HEK293 (cell line): Measurements from ENCODE around the gene TEP1.

Source experiments
- CTCF ChIA-PET: fragments of 350-600 bp; formaldehyde crosslinking; extraction: SDS; loops from one replicate; lab custom pipeline; 2021; ENCODE audit warnings: antibody characterized with exemption; lab: Yijun Ruan, JAX
- POLR2A ChIA-PET: fragments of 300-600 bp; formaldehyde crosslinking; extraction: SDS; loops from one replicate; lab custom pipeline; 2020; ENCODE audit warnings: antibody characterized with exemption, inconsistent platforms; lab: Yijun Ruan, JAX
- H3K27ac ChIP-seq: fragments of 200-500 bp; sonication (Bioruptor generic); 2 replicates; pipeline ENCODE4 v1.5.1; 2014; ENCODE audit warnings: low read depth, low read length, control low read depth, inconsistent platforms; ENCODE audit errors: extremely low read depth
- H3K36me3 ChIP-seq, 2 experiments: fragments of 200-500 bp in 1 of 2; sonication (Bioruptor generic) in 1 of 2; 1 replicate in 1 of 2; 2 replicates in 1 of 2; pipeline ENCODE4 v1.5.1; 2014 to 2017; ENCODE audit warnings: inconsistent platforms in 2 of 2, low read length in 2 of 2; ENCODE audit not compliant: control insufficient read depth in 2 of 2, insufficient read depth in 1 of 2
- H3K4me1 ChIP-seq: fragments of 200-500 bp; sonication (Bioruptor generic); 2 replicates; pipeline ENCODE4 v1.5.1; 2014; ENCODE audit warnings: mild to moderate bottlenecking, low read length, inconsistent platforms; ENCODE audit not compliant: control insufficient read depth, insufficient read depth
- H3K4me3 ChIP-seq: 2 replicates; pipeline ENCODE4 v1.5.1; 2011; ENCODE audit warnings: low read depth, mild to moderate bottlenecking, control low read depth, low read length, moderate library complexity
- H3K9me3 ChIP-seq: fragments of 200-500 bp; sonication (Bioruptor generic); 2 replicates; pipeline ENCODE4 v1.5.1; 2014; ENCODE audit warnings: low read depth, low read length, inconsistent platforms; ENCODE audit not compliant: control insufficient read depth, insufficient read depth
- AEBP2 ChIP-seq: fragments of 450-650 bp; formaldehyde crosslinking; IDR thresholded peaks from 2 replicates; pipeline ENCODE4 v1.5.1; 2016; ENCODE audit warnings: missing biosample characterization, missing genetic modification characterization, borderline replicate concordance
- KLF7 ChIP-seq: fragments of 450-650 bp; formaldehyde crosslinking; IDR thresholded peaks from 2 replicates; pipeline ENCODE4 v1.5.1; 2016; ENCODE audit warnings: missing biosample characterization, missing genetic modification characterization, borderline replicate concordance
- MYNN ChIP-seq: fragments of 450-650 bp; formaldehyde crosslinking; IDR thresholded peaks from 2 replicates; pipeline ENCODE4 v1.5.1; 2016; ENCODE audit warnings: missing biosample characterization, missing genetic modification characterization, borderline replicate concordance
- ZBTB20 ChIP-seq: fragments of 450-650 bp; formaldehyde crosslinking; IDR thresholded peaks from 2 replicates; pipeline ENCODE4 v1.5.1; 2016; ENCODE audit warnings: missing biosample characterization, missing genetic modification characterization
- ZNF146 ChIP-seq: fragments of 450-650 bp; formaldehyde crosslinking; IDR thresholded peaks from 2 replicates; pipeline ENCODE4 v1.5.1; 2016; ENCODE audit warnings: missing biosample characterization, missing genetic modification characterization
- ZNF148 ChIP-seq: fragments of 450-650 bp; formaldehyde crosslinking; IDR thresholded peaks from 2 replicates; pipeline ENCODE4 v1.5.0; 2017; ENCODE audit warnings: missing biosample characterization, missing genetic modification characterization, borderline replicate concordance
- ZNF2 ChIP-seq: fragments of 450-650 bp; formaldehyde crosslinking; IDR thresholded peaks from 2 replicates; pipeline ENCODE4 v1.5.1; 2016; ENCODE audit warnings: missing biosample characterization, missing genetic modification characterization
- ZNF274 ChIP-seq, 2 experiments: fragments of 200-500 bp in 1 of 2; fragments of 450-650 bp in 1 of 2; sonication (Bioruptor generic) in 1 of 2; formaldehyde crosslinking in 1 of 2; IDR thresholded peaks; 2 replicates each; pipeline versions ENCODE4 v1.5.1 to v1.6.1; 2014 to 2016; ENCODE audit warnings: borderline replicate concordance in 1 of 2, inconsistent platforms in 1 of 2, low read length in 1 of 2, missing biosample characterization in 1 of 2, missing genetic modification characterization in 1 of 2
- ZNF366 ChIP-seq: fragments of 450-650 bp; formaldehyde crosslinking; conservative IDR thresholded peaks from 2 replicates; pipeline ENCODE4 v1.5.1; 2016; ENCODE audit warnings: missing biosample characterization, missing genetic modification characterization
- ZNF488 ChIP-seq: fragments of 450-650 bp; formaldehyde crosslinking; IDR thresholded peaks from 2 replicates; pipeline ENCODE4 v1.5.1; 2016; ENCODE audit warnings: missing biosample characterization, missing genetic modification characterization
- ZNF518A ChIP-seq: fragments of 450-650 bp; formaldehyde crosslinking; conservative IDR thresholded peaks from 2 replicates; pipeline ENCODE4 v1.5.1; 2016; ENCODE audit warnings: low read depth, missing biosample characterization, missing genetic modification characterization
- ZNF544 ChIP-seq: fragments of 450-650 bp; formaldehyde crosslinking; IDR thresholded peaks from 2 replicates; pipeline ENCODE4 v1.5.0; 2017; ENCODE audit warnings: missing biosample characterization, missing genetic modification characterization
- ZNF549 ChIP-seq: fragments of 450-650 bp; IDR thresholded peaks from 2 replicates; pipeline ENCODE4 v1.5.1; 2018; ENCODE audit warnings: missing biosample characterization, missing genetic modification characterization, mild to moderate bottlenecking, inconsistent platforms, moderate library complexity
- ZNF580 ChIP-seq: fragments of 450-650 bp; formaldehyde crosslinking; IDR thresholded peaks from 2 replicates; pipeline ENCODE4 v1.5.1; 2016; ENCODE audit warnings: missing biosample characterization, missing genetic modification characterization
- ZSCAN4 ChIP-seq: fragments of 450-650 bp; formaldehyde crosslinking; IDR thresholded peaks from 2 replicates; pipeline ENCODE4 v1.5.1; 2017; ENCODE audit warnings: missing biosample characterization, missing genetic modification characterization
- ZSCAN5A ChIP-seq: fragments of 450-650 bp; formaldehyde crosslinking; IDR thresholded peaks from 2 replicates; pipeline ENCODE4 v1.5.1; 2016; ENCODE audit warnings: missing biosample characterization, missing genetic modification characterization

The TEP1 gene

GRCh38 chr14:20350282-20350681 is 63.0 kb downstream of the TEP1 start:
- H3K4me3 ChIP-seq, result no peak overlapping the region
- H3K36me3 ChIP-seq, result peaks cover 91 to 94% of the 10 kb centered on the region in 2 experiments
- ChIA-PET CTCF (interaction anchor here (1.4 to 1.6 kb wide), 2 partner anchors 23 to 24 kb away, joined by 3 to 7 read pairs; no protein-coding TSS in a partner anchor), POLR2A (no interaction called here)
- no peaks in the 10 kb centered on the region for H3K9me3 ChIP-seq
- H3K4me1 ChIP-seq, result no peaks in the 10 kb centered on the region
- no peak overlapping the region for H3K27ac ChIP-seq
- TF ChIP-seq ZNF544 (tag by site-specific recombination), result no peak
- no peak for TF ChIP-seq ZNF146
- no peak for TF ChIP-seq ZNF366 (tag by site-specific recombination)
- no peak for TF ChIP-seq ZNF148 (tag by site-specific recombination)
- TF ChIP-seq KLF7 (tag by site-specific recombination), result no peak
- no peak for TF ChIP-seq MYNN
- no peak for TF ChIP-seq ZNF549
- no peak for TF ChIP-seq ZNF274 (IDR thresholded peaks at IDR 0.05; ENCODE audit: low read length)
- TF ChIP-seq ZNF274 (tag by site-specific recombination; IDR thresholded peaks at IDR 0.05; ENCODE audit: borderline replicate concordance), result no peak
- TF ChIP-seq ZBTB20 (tag by site-specific recombination), result no peak
- TF ChIP-seq ZNF488 (tag by site-specific recombination), result no peak
- TF ChIP-seq ZNF2 (tag by site-specific recombination), result no peak
- TF ChIP-seq ZSCAN5A (tag by site-specific recombination), result no peak
- no peak for TF ChIP-seq ZNF518A
- TF ChIP-seq AEBP2 (tag by site-specific recombination), result no peak
- no peak for TF ChIP-seq ZSCAN4 (tag by site-specific recombination)
- TF ChIP-seq ZNF580, result no peak
